Measurements from ENCODE around the gene SMARCC1. TPM values are rescaled to one million over a fixed set of nuclear protein-coding genes. Genes with fewer than 3 reads are reported as not detected.

Gene SMARCC1
- total RNA-seq, 1 experiment from 2014 or later, result 53.2 TPM

DNA sequence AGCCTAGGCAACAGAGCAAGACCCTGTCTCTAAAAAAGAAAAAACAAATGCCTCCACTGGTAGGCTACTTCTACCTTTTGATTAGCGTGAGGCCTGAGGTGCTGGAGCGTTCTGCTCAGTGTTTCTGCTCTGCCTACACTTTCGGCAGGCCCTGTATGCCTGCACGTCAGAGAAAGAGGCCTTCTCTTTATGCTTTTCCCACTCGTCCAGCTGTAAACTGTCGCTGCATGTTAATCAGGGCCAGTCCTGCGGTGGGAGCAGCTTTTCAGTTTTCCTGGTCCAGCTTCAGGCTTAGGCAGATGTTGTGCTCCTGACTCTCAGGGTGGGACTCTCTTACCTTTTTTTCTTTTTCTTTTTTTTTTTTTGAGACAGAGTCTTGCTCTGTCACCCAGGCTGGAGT lies 228.3 kb downstream of the SMARCC1 start:
- DNase-seq (ENCODE audit: low read depth), result no peak

DNA sequence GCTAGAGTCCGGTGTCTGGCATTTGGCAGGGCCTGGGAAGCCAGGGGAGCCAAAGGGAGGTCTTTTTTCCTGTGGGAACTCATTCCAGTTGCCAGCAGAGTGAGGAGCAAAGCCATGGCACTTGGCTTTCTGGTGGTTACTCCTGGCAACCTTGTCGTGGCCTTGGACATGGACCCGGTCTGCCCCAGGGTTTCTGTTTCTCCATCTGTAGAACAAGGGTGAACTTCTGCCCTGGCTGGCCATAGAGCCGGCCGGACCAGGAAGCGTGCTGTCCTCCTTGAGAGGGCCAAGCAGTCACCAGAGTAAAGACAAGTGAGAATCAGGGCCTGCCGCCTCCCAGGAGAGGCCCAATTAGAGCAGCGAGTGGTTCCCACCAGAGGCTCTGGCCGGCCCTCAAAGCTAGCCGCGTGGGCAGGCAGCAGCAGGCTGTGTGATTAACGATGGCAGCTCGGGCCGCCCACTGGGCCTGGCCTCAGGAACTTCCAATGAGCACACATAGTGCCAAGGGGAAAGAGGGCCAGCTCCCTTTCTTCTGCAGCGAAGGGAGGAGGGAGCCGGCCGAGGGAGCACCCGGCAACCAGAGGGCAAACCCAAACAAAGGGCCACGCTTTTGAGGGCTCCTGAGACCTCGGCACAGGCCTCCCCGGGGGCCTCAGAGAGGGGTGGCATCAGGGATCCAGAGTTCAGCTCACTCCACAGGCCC lies 239.1 kb downstream of the SMARCC1 start:
- DNase-seq (ENCODE audit: low read depth), result no peak

DNA sequence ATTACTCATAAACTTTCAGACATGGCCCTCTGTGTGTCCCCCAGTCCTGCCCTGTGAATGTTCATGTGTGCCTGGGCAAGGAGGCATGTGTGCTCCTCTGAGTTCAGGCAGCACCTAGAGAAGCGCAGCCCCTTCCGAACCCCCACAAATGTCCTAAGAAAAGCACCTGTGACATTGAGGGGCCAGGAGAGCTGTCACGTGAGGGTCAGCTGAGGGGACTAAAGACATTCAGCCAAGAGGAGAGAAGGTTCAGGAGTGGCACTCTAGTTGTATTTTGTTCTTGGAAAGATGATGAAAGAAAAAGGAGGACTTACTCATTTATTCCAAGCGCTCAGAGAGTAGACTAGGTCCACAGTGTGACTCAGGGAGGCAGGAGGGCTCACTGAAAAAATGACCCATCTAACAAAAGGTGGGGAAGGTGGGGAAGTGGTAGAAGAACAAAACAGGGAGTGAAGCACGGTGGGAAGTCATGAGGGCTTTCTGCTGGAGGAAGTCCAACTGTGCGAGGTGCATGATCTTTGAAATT lies 240.0 kb downstream of the SMARCC1 start:
- DNase-seq (ENCODE audit: low read depth), result no peak

DNA sequence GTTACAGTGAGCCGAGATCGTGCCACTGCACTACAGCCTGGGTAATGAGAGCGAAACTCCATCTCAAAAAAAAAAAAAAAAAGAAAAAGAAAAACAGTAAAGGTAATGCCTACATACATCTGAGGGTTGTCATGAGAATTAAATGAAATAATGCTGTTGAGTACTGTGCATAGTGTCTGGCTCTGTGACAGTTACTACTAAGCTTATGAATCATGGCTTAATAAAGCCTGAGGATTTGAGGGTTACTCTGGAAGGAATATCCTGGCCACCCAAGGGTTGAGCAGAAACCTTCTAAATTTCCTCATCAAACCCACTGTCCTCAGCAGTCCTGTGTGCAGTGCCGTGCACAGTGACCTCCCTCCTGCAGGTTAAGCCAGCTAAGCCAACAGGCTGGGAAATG lies 241.4 kb downstream of the SMARCC1 start:
- DNase-seq (ENCODE audit: low read depth), result no peak

DNA sequence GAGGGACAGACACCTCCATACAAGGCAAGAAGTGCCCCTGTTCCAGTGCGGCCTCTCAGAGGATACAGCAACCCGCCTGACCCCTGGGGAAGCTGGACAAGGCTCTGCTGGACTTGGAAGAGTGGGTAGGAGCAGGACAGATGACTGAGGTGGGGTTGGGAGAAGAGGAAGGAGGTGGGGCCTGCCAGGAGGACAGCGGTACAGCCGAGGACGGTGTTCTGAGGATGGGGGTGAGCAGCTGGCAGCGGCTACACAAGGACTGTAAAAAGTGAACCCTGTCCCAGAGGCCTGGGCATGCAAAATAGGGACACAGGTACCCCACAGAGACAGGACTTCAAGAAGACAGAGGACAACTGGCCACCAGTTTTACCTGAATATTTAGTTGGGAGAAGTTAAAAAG lies 244.7 kb downstream of the SMARCC1 start:
- DNase-seq (ENCODE audit: low read depth), result no peak

DNA sequence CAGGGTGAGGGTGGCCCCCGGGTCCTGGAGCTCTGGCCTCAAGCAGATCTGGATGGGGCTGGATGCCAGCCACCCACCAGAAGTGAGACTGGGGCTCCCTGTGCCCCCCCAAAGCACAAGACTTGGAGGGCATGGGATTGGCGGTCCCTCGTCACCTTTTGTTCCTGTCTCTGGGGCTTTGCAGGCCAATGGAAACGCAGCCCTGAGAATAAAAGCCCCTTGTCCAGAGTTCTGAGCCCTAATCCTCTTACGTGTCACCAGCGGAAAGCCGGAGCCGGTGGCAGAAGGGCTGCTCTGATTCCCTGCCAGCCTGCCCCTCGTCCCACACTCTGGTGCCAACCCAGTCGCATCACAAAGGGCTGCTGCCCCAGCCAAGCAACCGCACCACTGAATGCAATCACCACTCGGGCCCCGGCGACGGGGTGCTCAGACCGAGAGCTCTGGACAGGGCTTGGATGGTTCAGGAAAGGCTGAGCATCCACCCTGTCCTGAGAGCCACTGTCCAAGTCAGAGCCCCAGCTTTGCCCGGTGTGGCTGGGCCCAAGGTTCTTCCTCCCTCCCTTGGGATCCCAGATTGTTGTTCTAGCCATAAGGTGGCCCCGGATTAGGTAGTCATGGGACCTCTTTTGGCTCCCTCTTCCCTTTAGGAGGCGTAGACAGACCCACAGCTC lies 245.3 kb downstream of the SMARCC1 start:
- no peak for DNase-seq (ENCODE audit: low read depth)

Small RNAs within 50 kb of the gene (small RNA-seq; reads per million reads assigned to genes)
- gene RF02271 (not detected), gene RN7SL870P (not detected)

Other genes starting within 250 kb of the SMARCC1 start
- gene CSPG5, start 203.0 kb downstream of the SMARCC1 start, total RNA-seq (2014; rRNA removed; shearing (Covaris generic)), result 0.47 and 0.93 TPM in 2 replicates
- gene DHX30, start 21.2 kb upstream of the SMARCC1 start, total RNA-seq (2014; rRNA removed; shearing (Covaris generic)), result 135 and 148 TPM in 2 replicates
- 48.7 and 60.0 TPM in 2 replicates for gene MAP4, start 234.5 kb upstream of the SMARCC1 start, total RNA-seq (2014; rRNA removed; shearing (Covaris generic))